ENCODE data around the gene ADGRV1. TPM values are rescaled to one million over a fixed set of nuclear protein-coding genes. Genes with fewer than 3 reads are reported as not detected.

Gene ADGRV1
- total and polyA plus RNA-seq, 7 experiments from 2014 or later: 0.32 to 1.1 TPM; not detected in 5

DNA sequence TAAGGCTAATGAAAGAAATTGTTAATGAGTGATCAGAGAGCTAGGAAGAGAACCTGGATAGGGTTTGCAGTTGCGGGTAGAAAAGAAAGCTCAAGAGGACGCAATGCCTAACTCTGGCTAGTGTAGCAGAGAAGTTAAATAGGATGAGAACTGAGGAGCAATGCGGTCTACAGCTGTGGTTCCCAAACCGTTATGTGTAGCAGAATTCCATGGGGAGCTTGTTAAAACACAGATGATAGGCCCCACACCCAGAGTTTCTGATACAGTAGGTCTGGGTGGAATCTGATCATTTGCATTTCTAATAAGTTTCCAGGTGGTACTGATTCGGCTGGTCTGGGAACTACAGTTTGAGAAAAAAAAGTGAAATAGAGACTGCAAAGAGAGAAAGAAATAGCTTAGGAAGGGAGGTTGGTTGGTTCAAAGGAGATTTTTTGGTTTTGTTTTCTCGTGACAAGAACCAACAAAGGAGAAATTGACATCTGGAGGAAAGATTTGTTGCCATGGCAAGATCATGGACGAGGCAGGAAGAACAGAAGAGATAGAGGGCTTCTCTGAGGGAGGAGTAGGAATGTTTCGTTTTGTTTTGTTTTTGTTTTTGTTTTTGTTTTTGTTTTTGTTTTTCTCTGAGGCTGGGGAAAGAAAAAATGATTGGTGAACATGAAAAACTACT is 548.4 kb downstream of the ADGRV1 start:
- Mint-ChIP-seq H3K4me3 (no peak overlapping the region), H3K27me3 (peaks cover 0 to 21% (median 0%) of the 10 kb centered on the region in 5 donors), H3K9me3 (peaks cover 0 to 5% (median 0%) of the 10 kb centered on the region in 11 donors), H3K36me3 (no peaks in the 10 kb centered on the region), H3K4me1 (no peaks in the 10 kb centered on the region), H3K27ac (no peak overlapping the region)
- H3K4me3 ChIP-seq (ENCODE audit: low read length): no peak overlapping the region
- no peak overlapping the region for H3K27ac ChIP-seq (ENCODE audit: low read depth, low read length)
- no peak for ATAC-seq
- no peaks in the 10 kb centered on the region for H3K9me3 ChIP-seq (ENCODE audit: control insufficient read depth in 2 of 3, low read length in 3 of 3)
- intact Hi-C loops (cut with micrococcal nuclease): loop anchor here in 1 of 2 donors (10.0 kb wide), 1 partner anchor 172 kb away; no protein-coding TSS in a partner anchor
- H3K36me3 ChIP-seq (ENCODE audit: control insufficient read depth in 2 of 3, insufficient read depth in 3 of 3, low read length in 3 of 3): no peaks in the 10 kb centered on the region
- CTCF ChIA-PET: no interaction called here
- no peaks in the 10 kb centered on the region for H3K27me3 ChIP-seq (ENCODE audit: control insufficient read depth in 2 of 2, insufficient read depth in 2 of 2, low read length in 2 of 2)
- POLR2A ChIA-PET: no interaction called here
- no peak for DNase-seq
- no peaks in the 10 kb centered on the region for H3K4me1 ChIP-seq (ENCODE audit: control insufficient read depth in 2 of 2, insufficient read depth in 2 of 2, low read length in 2 of 2)

DNA sequence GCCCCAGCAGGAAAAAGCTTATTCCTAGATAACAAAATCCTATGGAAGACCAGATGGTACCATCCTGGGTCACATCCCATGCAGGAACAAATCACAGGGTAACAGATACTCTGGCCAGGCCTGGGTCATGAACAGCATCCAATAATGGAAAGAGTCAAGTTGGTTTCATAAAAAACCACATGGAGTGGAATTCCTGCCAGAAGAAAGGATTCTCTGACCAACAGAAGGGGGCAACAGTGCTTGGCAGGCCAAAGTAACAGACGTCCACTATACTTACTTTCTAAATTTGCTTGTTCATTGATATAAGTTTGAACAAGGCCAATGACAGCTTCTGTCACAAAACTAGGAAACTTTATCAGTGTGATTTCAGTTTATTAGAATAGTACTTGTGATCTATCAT is 551.0 kb downstream of the ADGRV1 start:
- H3K27me3 ChIP-seq (ENCODE audit: control insufficient read depth in 2 of 2, insufficient read depth in 2 of 2, low read length in 2 of 2): no peaks in the 10 kb centered on the region
- no peaks in the 10 kb centered on the region for H3K36me3 Mint-ChIP-seq
- H3K27me3 Mint-ChIP-seq: peaks cover 0 to 25% (median 5%) of the 10 kb centered on the region in 5 donors
- CTCF ChIA-PET: interaction anchor here (0.7 kb wide), 1 partner anchor 133 kb away, joined by 3 read pairs; no protein-coding TSS in a partner anchor
- POLR2A ChIA-PET: no interaction called here
- H3K4me3 ChIP-seq (ENCODE audit: low read length): no peak overlapping the region
- H3K9me3 Mint-ChIP-seq: peaks cover 0 to 5% (median 0%) of the 10 kb centered on the region in 11 donors
- no peak overlapping the region for H3K4me3 Mint-ChIP-seq
- intact Hi-C loops (cut with micrococcal nuclease): loop anchor here in 1 of 2 donors (10.0 kb wide), 1 partner anchor 175 kb away; no protein-coding TSS in a partner anchor
- no peak overlapping the region for H3K27ac ChIP-seq (ENCODE audit: low read depth, low read length)
- H3K36me3 ChIP-seq (ENCODE audit: control insufficient read depth in 2 of 3, insufficient read depth in 3 of 3, low read length in 3 of 3): no peaks in the 10 kb centered on the region
- peaks cover 0 to 1% (median 0%) of the 10 kb centered on the region in 7 donors for H3K4me1 Mint-ChIP-seq
- H3K27ac Mint-ChIP-seq: no peak overlapping the region
- ATAC-seq (no peak), DNase-seq (no peak)
- no peaks in the 10 kb centered on the region for H3K4me1 ChIP-seq (ENCODE audit: control insufficient read depth in 2 of 2, insufficient read depth in 2 of 2, low read length in 2 of 2)
- no peaks in the 10 kb centered on the region for H3K9me3 ChIP-seq (ENCODE audit: control insufficient read depth in 2 of 3, low read length in 3 of 3)

DNA sequence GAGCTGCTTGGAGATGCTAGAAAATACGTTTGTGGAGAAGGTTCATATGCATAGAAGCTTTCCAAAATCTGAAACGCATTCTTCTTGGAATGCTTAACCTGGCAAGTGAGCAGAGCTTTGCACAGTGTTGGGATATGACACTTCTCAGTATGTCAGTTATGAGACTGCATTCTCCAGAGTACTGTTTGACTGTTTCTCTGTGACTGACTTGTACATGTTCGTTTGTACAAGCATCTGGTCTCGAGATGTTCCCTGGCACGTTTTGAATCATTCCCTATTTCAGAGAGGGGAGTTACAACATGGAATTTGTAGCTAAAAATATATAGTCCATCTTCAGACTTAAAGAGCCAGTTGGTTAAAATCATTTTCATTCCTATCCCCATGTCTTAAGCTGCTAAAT is 552.1 kb downstream of the ADGRV1 start:
- no peak for DNase-seq
- H3K36me3 ChIP-seq (ENCODE audit: control insufficient read depth in 2 of 3, insufficient read depth in 3 of 3, low read length in 3 of 3): no peaks in the 10 kb centered on the region
- H3K27me3 ChIP-seq (ENCODE audit: control insufficient read depth in 2 of 2, insufficient read depth in 2 of 2, low read length in 2 of 2): no peaks in the 10 kb centered on the region
- intact Hi-C loops (cut with micrococcal nuclease): no loop called here
- H3K4me3 ChIP-seq (ENCODE audit: low read length): no peak overlapping the region
- CTCF ChIA-PET: no interaction called here
- no peaks in the 10 kb centered on the region for H3K36me3 Mint-ChIP-seq
- H3K27me3 Mint-ChIP-seq: peaks cover 0 to 19% (median 5%) of the 10 kb centered on the region in 5 donors
- ATAC-seq: no peak
- H3K9me3 Mint-ChIP-seq: peaks cover 0 to 2% (median 0%) of the 10 kb centered on the region in 11 donors
- H3K9me3 ChIP-seq (ENCODE audit: control insufficient read depth in 2 of 3, low read length in 3 of 3): no peaks in the 10 kb centered on the region
- no peak overlapping the region for H3K27ac Mint-ChIP-seq
- H3K4me3 Mint-ChIP-seq: no peak overlapping the region
- no peak overlapping the region for H3K27ac ChIP-seq (ENCODE audit: low read depth, low read length)
- H3K4me1 Mint-ChIP-seq: peaks cover 0 to 3% (median 0%) of the 10 kb centered on the region in 7 donors
- H3K4me1 ChIP-seq (ENCODE audit: control insufficient read depth in 2 of 2, insufficient read depth in 2 of 2, low read length in 2 of 2): no peaks in the 10 kb centered on the region
- POLR2A ChIA-PET: no interaction called here

DNA sequence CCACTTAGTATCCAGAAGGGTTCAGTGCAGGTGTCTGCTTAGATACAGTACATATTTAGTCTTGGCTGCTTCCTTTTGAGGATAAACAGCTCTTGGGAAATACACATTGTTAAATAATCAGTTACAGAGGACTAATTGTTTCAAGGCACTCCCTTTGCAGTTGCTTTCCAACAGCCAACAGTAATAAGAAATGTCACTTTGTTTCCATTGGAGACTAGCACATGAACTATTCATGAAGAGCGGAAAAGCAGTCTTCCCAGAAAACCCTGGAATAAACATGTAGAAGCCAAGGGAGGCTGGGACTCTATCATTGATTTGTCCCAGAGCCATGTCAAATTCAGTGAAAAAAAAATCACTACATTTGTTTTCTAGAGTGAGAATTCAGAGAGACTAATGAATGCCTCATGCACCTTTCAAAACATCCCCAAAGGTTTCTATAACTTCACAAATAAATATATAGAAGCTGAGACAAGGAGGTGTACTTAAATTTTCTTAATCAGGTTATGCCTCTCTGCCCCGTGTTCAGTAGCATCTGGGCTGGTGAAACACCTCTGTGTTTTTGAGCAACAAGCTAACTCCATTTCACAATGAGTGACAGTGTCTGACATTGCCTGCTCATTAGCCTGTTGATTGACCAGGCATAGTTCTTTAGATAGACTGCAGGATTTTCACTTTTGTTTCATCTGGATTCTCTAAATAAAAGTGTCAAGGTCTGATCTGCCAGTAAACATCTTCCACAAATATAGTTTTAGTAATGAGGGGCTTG is 553.1 kb downstream of the ADGRV1 start:
- ATAC-seq (no peak), DNase-seq (no peak)
- H3K36me3 Mint-ChIP-seq: no peaks in the 10 kb centered on the region
- H3K9me3 ChIP-seq (ENCODE audit: control insufficient read depth in 2 of 3, low read length in 3 of 3): no peaks in the 10 kb centered on the region
- H3K4me3 ChIP-seq (ENCODE audit: low read length): no peak overlapping the region
- no peaks in the 10 kb centered on the region for H3K36me3 ChIP-seq (ENCODE audit: control insufficient read depth in 2 of 3, insufficient read depth in 3 of 3, low read length in 3 of 3)
- peaks cover 0 to 18% (median 5%) of the 10 kb centered on the region in 5 donors for H3K27me3 Mint-ChIP-seq
- H3K4me1 Mint-ChIP-seq: peaks cover 0 to 3% (median 0%) of the 10 kb centered on the region in 7 donors
- CTCF ChIA-PET: no interaction called here
- POLR2A ChIA-PET: no interaction called here
- intact Hi-C loops (cut with micrococcal nuclease): no loop called here
- H3K9me3 Mint-ChIP-seq: peaks cover 0 to under 1% (median 0%) of the 10 kb centered on the region in 11 donors
- H3K27me3 ChIP-seq (ENCODE audit: control insufficient read depth in 2 of 2, insufficient read depth in 2 of 2, low read length in 2 of 2): no peaks in the 10 kb centered on the region
- H3K27ac Mint-ChIP-seq: no peak overlapping the region
- no peak overlapping the region for H3K4me3 Mint-ChIP-seq
- no peak overlapping the region for H3K27ac ChIP-seq (ENCODE audit: low read depth, low read length)
- no peaks in the 10 kb centered on the region for H3K4me1 ChIP-seq (ENCODE audit: control insufficient read depth in 2 of 2, insufficient read depth in 2 of 2, low read length in 2 of 2)

DNA sequence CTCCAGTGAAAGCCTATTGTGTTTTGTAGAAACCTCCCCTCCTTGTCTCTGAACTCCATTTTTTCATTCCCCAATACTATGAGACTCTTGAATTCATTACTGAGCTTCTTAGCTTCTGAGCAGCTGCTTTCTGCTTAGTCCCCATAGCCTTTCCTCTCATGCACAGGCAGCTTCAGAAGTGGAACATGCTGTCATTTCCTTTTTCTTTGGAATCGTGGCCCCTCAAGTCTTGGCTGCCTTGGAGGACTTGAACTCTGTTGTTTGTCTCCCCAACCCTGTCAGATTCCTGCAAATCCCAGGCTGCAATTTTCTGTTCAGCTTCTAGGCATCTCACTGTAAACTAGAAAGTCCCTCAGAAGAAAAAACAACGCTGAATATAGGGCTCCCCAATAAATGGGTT is 556.1 kb downstream of the ADGRV1 start:
- peaks cover 0 to 13% (median 5%) of the 10 kb centered on the region in 5 donors for H3K27me3 Mint-ChIP-seq
- no peaks in the 10 kb centered on the region for H3K9me3 Mint-ChIP-seq
- CTCF ChIA-PET: no interaction called here
- POLR2A ChIA-PET: no interaction called here
- intact Hi-C loops (cut with micrococcal nuclease): no loop called here
- H3K27me3 ChIP-seq (ENCODE audit: control insufficient read depth in 2 of 2, insufficient read depth in 2 of 2, low read length in 2 of 2): no peaks in the 10 kb centered on the region
- ATAC-seq: no peak
- no peak for DNase-seq
- peaks cover 0 to 3% (median 0%) of the 10 kb centered on the region in 7 donors for H3K4me1 Mint-ChIP-seq
- no peak overlapping the region for H3K27ac Mint-ChIP-seq
- H3K27ac ChIP-seq (ENCODE audit: low read depth, low read length): no peak overlapping the region
- no peaks in the 10 kb centered on the region for H3K36me3 ChIP-seq (ENCODE audit: control insufficient read depth in 2 of 3, insufficient read depth in 3 of 3, low read length in 3 of 3)
- H3K4me1 ChIP-seq (ENCODE audit: control insufficient read depth in 2 of 2, insufficient read depth in 2 of 2, low read length in 2 of 2): no peaks in the 10 kb centered on the region
- H3K9me3 ChIP-seq (ENCODE audit: control insufficient read depth in 2 of 3, low read length in 3 of 3): no peaks in the 10 kb centered on the region
- H3K4me3 Mint-ChIP-seq: no peak overlapping the region
- H3K4me3 ChIP-seq (ENCODE audit: low read length): no peak overlapping the region
- no peaks in the 10 kb centered on the region for H3K36me3 Mint-ChIP-seq

DNA sequence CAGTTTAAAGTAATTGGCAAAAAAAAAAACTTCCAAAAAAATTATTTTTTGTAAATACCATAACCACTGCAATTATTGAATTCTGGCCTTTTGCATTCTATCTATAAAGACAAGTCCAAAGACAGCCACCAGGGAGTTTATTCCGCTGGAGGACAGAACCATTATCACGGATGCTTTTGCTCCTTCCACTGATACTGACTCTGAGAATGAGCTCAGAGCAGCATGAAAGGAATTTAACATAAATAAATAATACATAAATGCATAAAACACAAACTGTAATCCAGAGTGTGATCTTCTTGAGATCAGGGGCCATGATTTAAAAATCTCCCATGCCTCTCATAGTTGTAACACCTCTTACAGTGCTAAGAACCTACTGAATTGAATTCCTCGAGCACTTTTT is 559.8 kb downstream of the ADGRV1 start:
- Mint-ChIP-seq H3K36me3 (no peaks in the 10 kb centered on the region), H3K9me3 (no peaks in the 10 kb centered on the region), H3K4me1 (peaks cover 0 to 3% (median 0%) of the 10 kb centered on the region in 7 donors), H3K27ac (no peak overlapping the region), H3K27me3 (peaks cover 0 to 6% (median 0%) of the 10 kb centered on the region in 5 donors), H3K4me3 (no peak overlapping the region)
- no peak for DNase-seq
- ChIA-PET POLR2A (no interaction called here), CTCF (no interaction called here)
- Histone ChIP-seq H3K27me3 (ENCODE audit: control insufficient read depth in 2 of 2, insufficient read depth in 2 of 2, low read length in 2 of 2) (no peaks in the 10 kb centered on the region), H3K4me3 (ENCODE audit: low read length) (no peak overlapping the region), H3K9me3 (ENCODE audit: control insufficient read depth in 2 of 3, low read length in 3 of 3) (no peaks in the 10 kb centered on the region), H3K36me3 (ENCODE audit: control insufficient read depth in 2 of 3, insufficient read depth in 3 of 3, low read length in 3 of 3) (no peaks in the 10 kb centered on the region), H3K27ac (ENCODE audit: low read depth, low read length) (no peak overlapping the region), H3K4me1 (ENCODE audit: control insufficient read depth in 2 of 2, insufficient read depth in 2 of 2, low read length in 2 of 2) (no peaks in the 10 kb centered on the region)
- no peak for ATAC-seq
- intact Hi-C loops (cut with micrococcal nuclease): no loop called here

All from naive thymus-derived CD4-positive, alpha-beta T cell (primary cell).